ENCODE results near the gene NTN1.
"Not testable (repeated sequence)": the region's sequence is repeated elsewhere in the genome, so short reads cannot be mapped to it uniquely, and the experiment has no call there.

The NTN1 gene

GRCh38 chr17:9087921-9088320, 66.6 kb downstream of the NTN1 start:
- DNase-seq (no peak), ATAC-seq (no peak)

GRCh38 chr17:9090641-9091096, 69.4 kb downstream of the NTN1 start:
- ATAC-seq, result no peak
- no peak for DNase-seq

- ATAC-seq (no peak), DNase-seq (no peak)
Measured at GRCh38 chr17:9094193-9094592, 72.9 kb downstream of the NTN1 start.

GRCh38 chr17:9095390-9095789, 74.1 kb downstream of the NTN1 start:
- no peak for ATAC-seq

GRCh38 chr17:9098242-9098825, 77.0 kb downstream of the NTN1 start:
- no peak for DNase-seq
- ATAC-seq, result no peak

More at GRCh38 chr17:9095390-9095789, 74.1 kb downstream of the NTN1 start:
- no peak for DNase-seq

GRCh38 chr17:9101356-9101755, 80.0 kb downstream of the NTN1 start:
- no peak for DNase-seq
- no peak for ATAC-seq

GRCh38 chr17:9103193-9103592, 81.9 kb downstream of the NTN1 start:
- not testable (repeated sequence) for DNase-seq, ATAC-seq

- DNase-seq, result no peak
- ATAC-seq, result no peak
Measured at GRCh38 chr17:9104370-9105041, 83.2 kb downstream of the NTN1 start.

- DNase-seq, result no peak
Measured at GRCh38 chr17:9105068-9105868, 84.0 kb downstream of the NTN1 start.

GRCh38 chr17:9106278-9106677, 85.0 kb downstream of the NTN1 start:
- not testable (repeated sequence) for ATAC-seq, DNase-seq

More at GRCh38 chr17:9105068-9105868, 84.0 kb downstream of the NTN1 start:
- ATAC-seq, result no peak

- ATAC-seq (no peak), DNase-seq (no peak)
Measured at GRCh38 chr17:9107527-9107926, 86.2 kb downstream of the NTN1 start.

GRCh38 chr17:9108146-9108545, 86.8 kb downstream of the NTN1 start:
- ATAC-seq (no peak), DNase-seq (no peak)

- ATAC-seq, result no peak
- DNase-seq, result no peak
Measured at GRCh38 chr17:9109933-9110332, 88.6 kb downstream of the NTN1 start.

- no peak for DNase-seq
- ATAC-seq, result no peak
Measured at GRCh38 chr17:9110501-9110900, 89.2 kb downstream of the NTN1 start.

- peak; percentile 76 for DNase-seq
Measured at GRCh38 chr17:9115214-9116191, 94.2 kb downstream of the NTN1 start.

GRCh38 chr17:9116311-9116835, 95.1 kb downstream of the NTN1 start:
- ATAC-seq (no peak), DNase-seq (no peak)

More at GRCh38 chr17:9115214-9116191, 94.2 kb downstream of the NTN1 start:
- peak; percentile 93 for ATAC-seq

GRCh38 chr17:9116861-9117568, 95.7 kb downstream of the NTN1 start:
- no peak for DNase-seq
- no peak for ATAC-seq

- DNase-seq (peak; percentile 21), ATAC-seq (no peak)
Measured at GRCh38 chr17:9120471-9120870, 99.2 kb downstream of the NTN1 start.

- no peak for ATAC-seq
Measured at GRCh38 chr17:9121186-9121820, 100.0 kb downstream of the NTN1 start.

More at GRCh38 chr17:9121186-9121820, 100.0 kb downstream of the NTN1 start:
- DNase-seq, result no peak
